ENCODE data around the gene FOXRED1.

The FOXRED1 gene

DNA sequence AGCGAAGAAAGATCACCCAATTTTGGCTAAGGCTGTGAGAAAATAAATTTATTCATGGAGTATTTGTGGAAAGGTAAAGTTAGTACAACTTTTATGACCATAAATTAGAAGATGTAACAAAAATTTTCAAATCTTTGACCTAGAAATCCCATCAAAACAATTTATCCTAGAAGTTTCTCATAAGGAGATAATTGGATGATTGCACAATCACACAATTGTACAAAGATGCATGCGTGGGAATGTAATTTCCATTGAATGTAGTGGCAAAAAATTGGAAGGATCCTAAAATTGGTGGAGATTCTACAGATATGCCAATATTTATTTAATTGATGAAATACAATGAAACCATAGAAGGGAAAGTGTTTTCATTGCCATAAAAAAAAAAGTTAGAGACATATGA is 11.8 kb upstream of the FOXRED1 start:
- no peak overlapping the region for H3K4me3 Mint-ChIP-seq
- H3K36me3 Mint-ChIP-seq (ENCODE audit: low read depth), result peaks cover 33% of the 10 kb centered on the region
- peaks cover 4% of the 10 kb centered on the region for H3K4me1 Mint-ChIP-seq (ENCODE audit: low read depth)

DNA sequence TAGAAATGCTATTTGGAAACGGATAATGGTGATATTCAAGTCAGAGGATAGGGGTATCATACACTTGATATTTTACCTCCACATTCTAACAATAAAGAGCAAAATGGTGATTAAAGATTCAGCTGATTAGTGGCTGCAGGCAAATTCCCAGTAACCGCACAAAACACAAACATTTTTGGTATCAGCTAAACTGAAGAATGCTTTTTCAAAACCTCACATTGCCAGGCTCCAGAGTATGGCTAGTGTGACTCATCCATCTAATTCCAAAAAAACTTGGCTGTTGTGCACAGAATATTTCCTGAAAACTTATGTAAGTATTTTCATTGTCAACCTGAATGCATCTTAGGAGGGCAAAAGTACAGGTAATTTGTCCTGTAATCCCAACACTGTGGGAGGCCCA is 11.2 kb upstream of the FOXRED1 start:
- Mint-ChIP-seq H3K27ac (no peak overlapping the region), H3K4me1 (ENCODE audit: low read depth) (peaks cover 4% of the 10 kb centered on the region), H3K9me3 (no peaks in the 10 kb centered on the region), H3K36me3 (ENCODE audit: low read depth) (peaks cover 36% of the 10 kb centered on the region), H3K27me3 (ENCODE audit: low read depth) (no peaks in the 10 kb centered on the region), H3K4me3 (no peak overlapping the region)

More for the DNA sequence above, 11.8 kb upstream of the FOXRED1 start:
- H3K9me3 Mint-ChIP-seq, result no peaks in the 10 kb centered on the region
- no peak overlapping the region for H3K27ac Mint-ChIP-seq
- H3K27me3 Mint-ChIP-seq (ENCODE audit: low read depth), result no peaks in the 10 kb centered on the region

GRCh38 chr11:126262216-126262615 is 6.7 kb upstream of the FOXRED1 start:
- Mint-ChIP-seq H3K36me3 (ENCODE audit: low read depth) (peaks cover 53% of the 10 kb centered on the region), H3K4me3 (no peak overlapping the region), H3K27me3 (ENCODE audit: low read depth) (no peaks in the 10 kb centered on the region), H3K9me3 (no peaks in the 10 kb centered on the region), H3K4me1 (ENCODE audit: low read depth) (peaks cover 10% of the 10 kb centered on the region), H3K27ac (no peak overlapping the region)

- Mint-ChIP-seq H3K4me1 (ENCODE audit: low read depth) (peaks cover 18% of the 10 kb centered on the region), H3K9me3 (no peaks in the 10 kb centered on the region), H3K27ac (no peak overlapping the region), H3K27me3 (ENCODE audit: low read depth) (no peaks in the 10 kb centered on the region), H3K36me3 (ENCODE audit: low read depth) (peaks cover 61% of the 10 kb centered on the region), H3K4me3 (no peak overlapping the region)
Observed at GRCh38 chr11:126263489-126263888, 5.5 kb upstream of the FOXRED1 start.

- Mint-ChIP-seq H3K4me1 (ENCODE audit: low read depth) (peaks cover 27% of the 10 kb centered on the region), H3K27me3 (ENCODE audit: low read depth) (no peaks in the 10 kb centered on the region), H3K27ac (no peak overlapping the region), H3K36me3 (ENCODE audit: low read depth) (peaks cover 60% of the 10 kb centered on the region), H3K9me3 (no peaks in the 10 kb centered on the region), H3K4me3 (no peak overlapping the region)
Observed at GRCh38 chr11:126265811-126266210, 3.1 kb upstream of the FOXRED1 start.

- Mint-ChIP-seq H3K27me3 (ENCODE audit: low read depth) (no peaks in the 10 kb centered on the region), H3K36me3 (ENCODE audit: low read depth) (peaks cover 58% of the 10 kb centered on the region), H3K27ac (peak overlapping the region; percentile 98), H3K4me1 (ENCODE audit: low read depth) (peaks cover 29% of the 10 kb centered on the region), H3K9me3 (no peaks in the 10 kb centered on the region), H3K4me3 (peak overlapping the region; percentile 98)
Observed at GRCh38 chr11:126267650-126268049, 1.3 kb upstream of the FOXRED1 start.

- Mint-ChIP-seq H3K9me3 (no peaks in the 10 kb centered on the region), H3K4me3 (peak overlapping the region; percentile 98), H3K27ac (peak overlapping the region; percentile 98), H3K4me1 (ENCODE audit: low read depth) (peaks cover 29% of the 10 kb centered on the region), H3K27me3 (ENCODE audit: low read depth) (no peaks in the 10 kb centered on the region), H3K36me3 (ENCODE audit: low read depth) (peaks cover 51% of the 10 kb centered on the region)
Observed at GRCh38 chr11:126268361-126268707, 620 bp upstream of the FOXRED1 start.

GRCh38 chr11:126277322-126277721 is 8.4 kb downstream of the FOXRED1 start:
- Mint-ChIP-seq H3K36me3 (ENCODE audit: low read depth) (peaks cover 29% of the 10 kb centered on the region), H3K4me1 (ENCODE audit: low read depth) (peaks cover 18% of the 10 kb centered on the region), H3K27me3 (ENCODE audit: low read depth) (no peaks in the 10 kb centered on the region), H3K9me3 (no peaks in the 10 kb centered on the region), H3K4me3 (no peak overlapping the region), H3K27ac (no peak overlapping the region)

DNA sequence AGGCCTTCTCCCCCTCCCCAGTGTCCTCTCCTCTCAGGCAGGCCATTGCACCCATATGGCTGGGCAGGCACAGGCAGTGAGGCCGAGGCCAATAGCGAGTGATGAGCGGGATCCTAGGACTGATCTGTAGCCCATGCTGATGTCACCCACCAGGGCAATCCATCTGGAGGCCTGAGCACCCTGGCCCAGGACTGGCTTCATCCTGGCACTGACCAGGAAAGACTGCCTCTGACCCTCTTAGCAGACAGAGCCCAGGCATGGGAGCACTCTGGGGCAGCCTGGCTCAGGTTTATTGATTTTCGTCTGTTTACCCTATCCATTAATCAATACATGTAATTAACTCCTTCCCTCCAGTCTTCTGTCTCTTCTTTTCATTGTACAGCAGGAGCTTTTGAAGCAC is 8.8 kb downstream of the FOXRED1 start:
- no peaks in the 10 kb centered on the region for H3K27me3 Mint-ChIP-seq (ENCODE audit: low read depth)
- H3K4me3 Mint-ChIP-seq, result no peak overlapping the region
- peaks cover 21% of the 10 kb centered on the region for H3K4me1 Mint-ChIP-seq (ENCODE audit: low read depth)
- peak overlapping the region; percentile 41 for H3K27ac Mint-ChIP-seq
- H3K9me3 Mint-ChIP-seq, result no peaks in the 10 kb centered on the region
- H3K36me3 Mint-ChIP-seq (ENCODE audit: low read depth), result peaks cover 27% of the 10 kb centered on the region

- peaks cover 26% of the 10 kb centered on the region for H3K36me3 Mint-ChIP-seq (ENCODE audit: low read depth)
- no peaks in the 10 kb centered on the region for H3K27me3 Mint-ChIP-seq (ENCODE audit: low read depth)
- H3K4me1 Mint-ChIP-seq (ENCODE audit: low read depth), result peaks cover 27% of the 10 kb centered on the region
- H3K27ac Mint-ChIP-seq, result no peak overlapping the region
- no peaks in the 10 kb centered on the region for H3K9me3 Mint-ChIP-seq
- H3K4me3 Mint-ChIP-seq, result peak overlapping the region; percentile 26
Observed at GRCh38 chr11:126279191-126279590, 10.2 kb downstream of the FOXRED1 start.

DNA sequence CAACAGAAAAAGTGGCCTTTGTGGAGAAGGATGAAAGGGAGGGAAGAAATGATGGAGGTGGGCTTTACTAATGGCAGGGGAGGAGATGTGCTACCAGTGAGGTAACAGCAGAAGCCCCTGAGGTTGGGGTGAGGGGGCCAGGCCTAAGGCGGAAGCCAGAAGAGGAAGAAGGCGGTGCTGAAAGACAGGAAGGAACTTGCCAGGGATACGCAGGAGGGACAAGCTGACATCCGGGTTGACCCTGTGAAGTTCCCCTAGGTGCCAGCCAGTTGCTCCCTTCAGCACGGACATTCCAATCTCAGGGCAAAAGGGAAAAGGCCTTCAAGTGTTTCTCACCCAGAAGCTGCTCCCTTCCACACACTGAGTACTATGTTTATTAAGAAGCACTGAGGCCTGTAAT is 11.6 kb downstream of the FOXRED1 start:
- Mint-ChIP-seq H3K27me3 (ENCODE audit: low read depth) (no peaks in the 10 kb centered on the region), H3K36me3 (ENCODE audit: low read depth) (peaks cover 22% of the 10 kb centered on the region), H3K4me3 (no peak overlapping the region), H3K4me1 (ENCODE audit: low read depth) (peaks cover 34% of the 10 kb centered on the region), H3K9me3 (no peaks in the 10 kb centered on the region), H3K27ac (peak overlapping the region; percentile 49)

DNA sequence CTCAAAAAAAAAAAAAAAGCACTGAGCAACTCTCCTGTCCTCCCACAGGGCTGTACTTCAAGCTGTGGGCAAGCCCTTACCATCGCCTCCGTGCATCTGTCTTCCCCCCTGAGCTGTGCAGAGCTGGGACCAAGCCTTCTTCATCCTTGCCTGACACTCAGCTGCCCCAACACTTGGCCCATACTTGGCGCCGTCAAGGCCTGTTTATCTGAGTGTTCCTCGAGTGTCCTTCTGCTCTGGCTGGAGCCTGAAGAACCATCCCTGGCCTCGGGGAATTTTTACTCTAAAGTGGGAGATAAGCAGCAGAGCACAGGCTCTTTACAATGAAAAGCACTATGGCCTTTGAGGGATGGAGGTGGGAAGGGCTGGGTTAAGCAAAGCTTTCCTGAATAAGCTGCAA is 12.3 kb downstream of the FOXRED1 start:
- Mint-ChIP-seq H3K4me1 (ENCODE audit: low read depth) (peaks cover 32% of the 10 kb centered on the region), H3K4me3 (peak overlapping the region; percentile 88), H3K27me3 (ENCODE audit: low read depth) (no peaks in the 10 kb centered on the region), H3K36me3 (ENCODE audit: low read depth) (peaks cover 17% of the 10 kb centered on the region), H3K9me3 (no peaks in the 10 kb centered on the region), H3K27ac (peak overlapping the region; percentile 78)

GRCh38 chr11:126281666-126282175 is 12.8 kb downstream of the FOXRED1 start:
- H3K27me3 Mint-ChIP-seq (ENCODE audit: low read depth), result no peaks in the 10 kb centered on the region
- peak overlapping the region; percentile 88 for H3K4me3 Mint-ChIP-seq
- no peaks in the 10 kb centered on the region for H3K9me3 Mint-ChIP-seq
- H3K36me3 Mint-ChIP-seq (ENCODE audit: low read depth), result peaks cover 18% of the 10 kb centered on the region
- H3K27ac Mint-ChIP-seq, result peak overlapping the region; percentile 78
- H3K4me1 Mint-ChIP-seq (ENCODE audit: low read depth), result peaks cover 32% of the 10 kb centered on the region

DNA sequence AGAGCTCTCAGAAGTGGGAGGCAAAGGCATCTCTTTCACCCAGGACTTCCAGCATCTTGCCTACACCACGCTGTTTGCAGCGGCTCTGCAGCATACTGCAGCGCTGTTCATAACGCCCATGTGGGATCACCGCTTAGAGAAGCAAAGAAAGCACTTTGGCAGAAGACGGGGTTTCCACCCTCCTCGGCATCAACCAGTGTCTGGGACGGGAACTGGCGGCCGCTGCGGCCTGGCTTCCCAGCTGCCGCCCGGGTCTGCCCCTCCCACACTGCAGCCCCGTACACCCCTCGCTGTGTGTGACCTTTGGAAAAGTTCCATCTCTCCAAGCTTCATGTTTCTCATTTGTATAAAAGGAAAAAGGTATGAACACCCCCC is 13.4 kb downstream of the FOXRED1 start:
- Mint-ChIP-seq H3K9me3 (no peaks in the 10 kb centered on the region), H3K27me3 (ENCODE audit: low read depth) (no peaks in the 10 kb centered on the region), H3K4me1 (ENCODE audit: low read depth) (peaks cover 32% of the 10 kb centered on the region), H3K36me3 (ENCODE audit: low read depth) (peaks cover 21% of the 10 kb centered on the region), H3K4me3 (peak overlapping the region; percentile 88), H3K27ac (peak overlapping the region; percentile 88)

DNA sequence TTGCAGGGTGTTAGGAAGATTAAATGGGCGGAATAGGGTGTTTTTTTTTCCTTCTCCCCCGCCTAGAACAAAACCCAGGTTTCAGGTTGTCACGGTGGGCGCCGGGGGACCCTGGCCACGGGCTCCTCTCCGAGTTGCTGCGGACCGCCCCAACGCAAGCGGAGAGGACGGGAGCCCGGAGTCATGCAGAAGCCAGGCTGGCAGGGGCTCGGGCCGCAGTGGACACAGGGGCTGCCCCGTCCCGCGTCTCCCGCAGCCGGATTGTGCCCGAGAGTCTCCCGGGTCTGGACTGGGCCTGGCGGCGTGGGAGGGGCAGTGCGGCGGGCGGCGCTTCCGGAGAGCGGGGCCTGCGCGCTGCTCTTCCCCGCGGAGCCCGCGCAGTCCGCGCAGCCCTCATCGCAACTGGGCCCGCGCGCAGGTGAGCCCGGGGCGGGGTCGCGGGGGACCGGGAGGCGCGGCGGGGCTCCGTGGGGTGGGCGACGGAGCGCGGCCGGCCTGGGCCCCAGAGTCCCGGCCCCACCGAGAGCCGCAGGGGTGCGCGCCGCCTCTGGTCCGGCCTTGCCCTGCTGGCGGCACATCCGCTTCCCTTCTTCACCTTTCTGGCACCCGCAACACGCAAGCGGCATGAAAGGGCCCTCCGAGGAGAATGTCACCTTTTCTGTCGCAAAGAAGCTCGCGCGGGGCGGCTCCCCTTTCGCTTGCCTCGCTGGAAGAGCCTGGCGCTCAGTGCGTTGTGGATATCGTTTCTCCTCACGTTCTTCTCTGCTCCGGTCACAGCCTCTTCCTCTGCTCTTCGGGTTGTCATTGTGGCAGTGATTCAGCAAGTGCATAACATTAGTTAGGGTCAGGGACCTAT is 14.0 kb downstream of the FOXRED1 start, which contains the start of gene TIRAP:
Gene TIRAP (plus strand): TSS at position 358 of the 856 bp plus-strand sequence. CDS start 7,802 bp downstream, outside the sequence.
- H3K36me3 Mint-ChIP-seq (ENCODE audit: low read depth), result peaks cover 16% of the 10 kb centered on the region
- H3K27me3 Mint-ChIP-seq (ENCODE audit: low read depth), result no peaks in the 10 kb centered on the region
- no peaks in the 10 kb centered on the region for H3K9me3 Mint-ChIP-seq
- peak within 1 kb of the TSS; percentile 91 for H3K27ac Mint-ChIP-seq
- peak within 1 kb of the TSS; percentile 98 for H3K4me3 Mint-ChIP-seq
- H3K4me1 Mint-ChIP-seq (ENCODE audit: low read depth), result peaks cover 31% of the 10 kb centered on the region
